Hepatocyte (in vitro differentiated cells): ENCODE measurements around the gene STKLD1. TPM values are rescaled to one million over a fixed set of nuclear protein-coding genes. Genes with fewer than 3 reads are reported as not detected.

Experiments
- DNase-seq: peaks from one replicate; pipeline ENCODE4 v3.0.0-alpha.2; 2016; ENCODE audit warnings: low spot score
- H2AFZ ChIP-seq: fragments of 200-600 bp; sonication (generic); 2 replicates; pipeline ENCODE4 v1.6.0; 2016; ENCODE audit warnings: antibody characterized with exemption, mild to moderate bottlenecking
- H3K27ac ChIP-seq: fragments of 200-600 bp; sonication (generic); 2 replicates; pipeline ENCODE4 v1.5.1; 2016; ENCODE audit warnings: mild to moderate bottlenecking
- H3K27me3 ChIP-seq: fragments of 200-600 bp; sonication (generic); 2 replicates; pipeline ENCODE4 v1.6.1; 2016
- H3K36me3 ChIP-seq: fragments of 200-600 bp; sonication (generic); replicated peaks from 2 replicates; pipeline ENCODE4 v1.5.1; 2016; ENCODE audit warnings: low read depth; ENCODE audit not compliant: insufficient read depth
- H3K4me1 ChIP-seq: fragments of 200-600 bp; sonication (generic); 2 replicates; pipeline ENCODE4 v1.5.1; 2016; ENCODE audit warnings: mild to moderate bottlenecking, moderate library complexity; ENCODE audit not compliant: insufficient read depth
- H3K4me2 ChIP-seq: fragments of 200-600 bp; sonication (generic); 2 replicates; pipeline ENCODE4 v1.6.0; 2016
- H3K4me3 ChIP-seq: fragments of 200-600 bp; sonication (generic); 2 replicates; pipeline ENCODE4 v1.5.1; 2016; ENCODE audit warnings: mild to moderate bottlenecking
- H3K79me2 ChIP-seq: fragments of 200-600 bp; sonication (generic); 2 replicates; pipeline ENCODE4 v1.6.0; 2017; ENCODE audit warnings: mild to moderate bottlenecking
- H3K9me2 ChIP-seq: fragments of 200-600 bp; sonication (generic); replicated peaks from 2 replicates; pipeline ENCODE4 v1.6.0; 2017; ENCODE audit warnings: mild to moderate bottlenecking; ENCODE audit not compliant: insufficient read depth
- H3K9me3 ChIP-seq: fragments of 200-600 bp; sonication (generic); 2 replicates; pipeline ENCODE4 v1.5.1; 2016; ENCODE audit warnings: low read depth, mild to moderate bottlenecking
- H4K20me1 ChIP-seq: fragments of 200-600 bp; sonication (generic); 2 replicates; pipeline ENCODE4 v1.6.0; 2016; ENCODE audit warnings: mild to moderate bottlenecking; ENCODE audit not compliant: insufficient read depth, poor library complexity, severe bottlenecking
- CTCF ChIP-seq: fragments of 200-600 bp; sonication (generic); IDR thresholded peaks from 2 replicates; pipeline ENCODE4 v1.5.1; 2016; ENCODE audit warnings: antibody characterized with exemption, mild to moderate bottlenecking; ENCODE audit not compliant: poor library complexity
- EZH2 ChIP-seq: fragments of 200-600 bp; sonication (generic); IDR thresholded peaks from 2 replicates; pipeline ENCODE4 v1.6.1; 2016; ENCODE audit warnings: antibody characterized with exemption, mild to moderate bottlenecking, borderline replicate concordance
- EZH2phosphoT487 ChIP-seq: fragments of 200-600 bp; sonication (generic); IDR thresholded peaks from one replicate; pipeline ENCODE4 v1.6.1; 2018; ENCODE audit warnings: antibody characterized with exemption, mild to moderate bottlenecking, low read depth, moderate library complexity; ENCODE audit not compliant: unreplicated experiment, severe bottlenecking
- WGBS: methylation state at CpG from one replicate; pipeline ENCODE4 v1.1.6; 2016; ENCODE audit warnings: low lambda C conversion rate; ENCODE audit errors: missing lambda C conversion rate; 5-methylcytosine and 5-hydroxymethylcytosine counted together
- polyA plus RNA-seq: library from polyadenylated mRNA; unstranded; fragments of >200 nt; fragmentation: Nextera tagmentation; extraction: Ambion mirVana; gene quantifications from 2 replicates; pipeline ENCODE4 v1.2.1, GENCODE V29; 2016
- total RNA-seq: library from RNA; depleted of rRNA; stranded (reverse); fragments of >200 nt; gene quantifications from 2 replicates; pipeline ENCODE4 v1.2.3, GENCODE V29; 2014

The STKLD1 gene
- total and polyA plus RNA-seq, 2 experiments from 2014 or later = 0.10 to 2.5 TPM

GRCh38 chr9:133356391-133357091 lies 19.6 kb upstream of the STKLD1 start, which contains the start of the genes SURF1 and SURF2:
Gene SURF1, minus strand, starts transcription at chr9:133356487. Its CDS starts 34 bp downstream, at chr9:133356453.
Gene SURF2, plus strand, starts transcription at chr9:133356550. Its CDS starts 43 bp downstream, at chr9:133356593.
- H3K79me2 ChIP-seq = peaks cover 45% of the 10 kb centered on the region
- H3K4me2 ChIP-seq = peak within 1 kb of the TSS; percentile 100
- DNase-seq = peak; percentile 96
- peak within 1 kb of the TSS; percentile 95 for H3K4me3 ChIP-seq
- no peaks in the 10 kb centered on the region for H3K36me3 ChIP-seq
- no peaks in the 10 kb centered on the region for H3K27me3 ChIP-seq
- H3K4me1 ChIP-seq = peaks cover 21% of the 10 kb centered on the region
- peak within 1 kb of the TSS; percentile 80 for H3K27ac ChIP-seq
- no peaks in the 10 kb centered on the region for H3K9me2 ChIP-seq
- H2AFZ ChIP-seq = peak within 1 kb of the TSS; percentile 9
- peaks cover 10% of the 10 kb centered on the region for H4K20me1 ChIP-seq
- WGBS = 2% methylated on average over 36 of the region's 78 CpGs
- H3K9me3 ChIP-seq = no peaks in the 10 kb centered on the region
- TF ChIP-seq EZH2phosphoT487 (no peak), CTCF (no peak), EZH2 (no peak)

- TF ChIP-seq EZH2 = no peak
- TF ChIP-seq CTCF = no peak
- TF ChIP-seq EZH2phosphoT487 = no peak
- Histone ChIP-seq H3K4me1 (peaks cover 21% of the 10 kb centered on the region), H3K36me3 (no peaks in the 10 kb centered on the region), H3K4me2 (peak overlapping the region; percentile 100), H3K9me3 (no peaks in the 10 kb centered on the region), H4K20me1 (peaks cover 16% of the 10 kb centered on the region), H3K27me3 (no peaks in the 10 kb centered on the region), H3K4me3 (no peak overlapping the region), H3K27ac (no peak overlapping the region), H3K9me2 (no peaks in the 10 kb centered on the region), H2AFZ (no peak overlapping the region), H3K79me2 (peaks cover 54% of the 10 kb centered on the region)
- no peak for DNase-seq
- 94% methylated on average over 12 of the region's 14 CpGs for WGBS
These were observed 18.5 kb upstream of the STKLD1 start for GRCh38 chr9:133357656-133358055.

GRCh38 chr9:133359399-133360175 lies 16.6 kb upstream of the STKLD1 start:
- Histone ChIP-seq H3K4me1 (peaks cover 21% of the 10 kb centered on the region), H3K9me2 (no peaks in the 10 kb centered on the region), H3K27ac (no peak overlapping the region), H3K9me3 (no peaks in the 10 kb centered on the region), H4K20me1 (peaks cover 33% of the 10 kb centered on the region), H2AFZ (no peak overlapping the region), H3K4me2 (no peak overlapping the region), H3K36me3 (no peaks in the 10 kb centered on the region), H3K4me3 (no peak overlapping the region), H3K79me2 (peaks cover 65% of the 10 kb centered on the region), H3K27me3 (no peaks in the 10 kb centered on the region)
- DNase-seq = peak; percentile 59
- WGBS = 70% methylated on average over 20 of the region's 20 CpGs
- no peak for TF ChIP-seq EZH2phosphoT487
- peak; percentile 39 for TF ChIP-seq CTCF
